Measurements from ENCODE around the gene TPD52L1. TPM values are rescaled to one million over a fixed set of nuclear protein-coding genes. Genes with fewer than 3 reads are reported as not detected.
"Not testable (repeated sequence)": the region's sequence is repeated elsewhere in the genome, so short reads cannot be mapped to it uniquely, and the experiment has no call there.

TPD52L1 gene
- polyA plus RNA-seq (2013, experiment 1 of 2; ENCODE audit: insufficient read length), result 52.0 TPM
- 50.1 TPM for polyA plus RNA-seq (2013, experiment 2 of 2; ENCODE audit: insufficient read length)

- peak; percentile 66 for DNase-seq
These were observed at the start of gene TPD52L1 for GRCh38 chr6:125153391-125154117. TSS of gene TPD52L1 (plus strand) at chr6:125153773. CDS start at chr6:125153952, 179 bp downstream.

- DNase-seq, result peak; percentile 89
These were observed 49.1 kb upstream of the TPD52L1 start for GRCh38 chr6:125104425-125104824.

- DNase-seq, result no peak
These were observed 46.5 kb upstream of the TPD52L1 start for GRCh38 chr6:125107048-125107447.

- no peak for DNase-seq
These were observed 45.7 kb upstream of the TPD52L1 start for GRCh38 chr6:125107896-125108295.

GRCh38 chr6:125110056-125110455 is 43.5 kb upstream of the TPD52L1 start:
- no peak for DNase-seq

- no peak for DNase-seq
These were observed 42.2 kb upstream of the TPD52L1 start for GRCh38 chr6:125111219-125111983.

GRCh38 chr6:125112934-125113333 is 40.6 kb upstream of the TPD52L1 start:
- no peak for DNase-seq

GRCh38 chr6:125114248-125114858 is 39.2 kb upstream of the TPD52L1 start:
- DNase-seq, result peak; percentile 59

- no peak for DNase-seq
These were observed 37.4 kb upstream of the TPD52L1 start for GRCh38 chr6:125116170-125116569.

GRCh38 chr6:125116710-125117109 is 36.9 kb upstream of the TPD52L1 start:
- no peak for DNase-seq

GRCh38 chr6:125117818-125118217 is 35.8 kb upstream of the TPD52L1 start:
- DNase-seq, result no peak

GRCh38 chr6:125120054-125120590 is 33.5 kb upstream of the TPD52L1 start:
- DNase-seq, result no peak

GRCh38 chr6:125121894-125122293 is 31.7 kb upstream of the TPD52L1 start:
- DNase-seq, result no peak

- DNase-seq, result no peak
These were observed 30.5 kb upstream of the TPD52L1 start for GRCh38 chr6:125123051-125123450.

GRCh38 chr6:125123468-125124048 is 30.0 kb upstream of the TPD52L1 start:
- DNase-seq, result no peak

GRCh38 chr6:125124049-125124669 is 29.4 kb upstream of the TPD52L1 start:
- no peak for DNase-seq

- not testable (repeated sequence) for DNase-seq
These were observed 27.7 kb upstream of the TPD52L1 start for GRCh38 chr6:125125856-125126255.

- DNase-seq, result no peak
These were observed 24.2 kb upstream of the TPD52L1 start for GRCh38 chr6:125129354-125129753.

GRCh38 chr6:125132058-125132457 is 21.5 kb upstream of the TPD52L1 start:
- DNase-seq, result no peak

- no peak for DNase-seq
These were observed 17.2 kb upstream of the TPD52L1 start for GRCh38 chr6:125136378-125136777.

- no peak for DNase-seq
These were observed 15.5 kb upstream of the TPD52L1 start for GRCh38 chr6:125138083-125138482.

GRCh38 chr6:125140808-125141207 is 12.8 kb upstream of the TPD52L1 start:
- peak; percentile 48 for DNase-seq

Data from fibroblast of skin of abdomen (primary cell).